ENCODE data around the gene CARMIL1. TPM values are rescaled to one million over a fixed set of nuclear protein-coding genes. Genes with fewer than 3 reads are reported as not detected.

The CARMIL1 gene
- total and polyA plus RNA-seq, 10 of the 15 experiments (the other 5 are each of a cell fraction or from before 2014, with no cell fraction given): 6.4 to 18.1 (median 10.3) TPM

GRCh38 chr6:25302151-25302550 is 23.0 kb downstream of the CARMIL1 start:
- TF ChIP-seq SIN3A (IDR thresholded peaks at IDR 0.05; ENCODE audit: low read depth, low read length) (no peak), ZNF274 (IDR thresholded peaks at IDR 0.05; ENCODE audit: insufficient read depth, insufficient read length) (no peak)
- Histone ChIP-seq H4K20me1 (ENCODE audit: control insufficient read depth, insufficient read depth) (no peaks in the 10 kb centered on the region), H3K4me1 (ENCODE audit: control insufficient read depth, insufficient read depth, low read length) (peaks cover 5% of the 10 kb centered on the region; the same call in 1 of the 2 replicates), H3K9me3 (replicated peaks; ENCODE audit: control insufficient read depth, insufficient read depth, low read length) (no peaks in the 10 kb centered on the region), H3K27ac (ENCODE audit: control insufficient read depth, insufficient read depth) (no peak overlapping the region), H3K79me2 (ENCODE audit: control insufficient read depth, insufficient read depth, low read length) (peaks cover under 1% of the 10 kb centered on the region; the same call in 1 of the 2 replicates), H2AFZ (ENCODE audit: control insufficient read depth, low read depth, low read length) (no peak overlapping the region), H3K9ac (ENCODE audit: control insufficient read depth, insufficient read depth, low read length) (no peak overlapping the region), H3K4me2 (ENCODE audit: control insufficient read depth, insufficient read depth) (no peak overlapping the region), H3K4me3 (no peak overlapping the region), H3K27me3 (replicated peaks in 1 of 2; ENCODE audit: control insufficient read depth in 2 of 2, insufficient read depth in 2 of 2, low read length in 1 of 2) (no peaks in the 10 kb centered on the region), H3K36me3 (ENCODE audit: control insufficient read depth in 2 of 2, insufficient read depth in 2 of 2, low read length in 1 of 2) (no peaks in the 10 kb centered on the region)
- BruUV-seq (replicated peaks): no TSS peak
- RAD21 ChIA-PET (ENCODE audit: unreplicated experiment): interaction anchor here (0.8 kb wide), 1 partner anchor 16 kb away, joined by 4 read pairs; no protein-coding TSS in a partner anchor
- 0% methylated on average over 1 of the region's 1 CpG for WGBS (ENCODE audit: insufficient coverage, insufficient replicate concordance, low lambda C conversion rate, missing lambda C conversion rate)
- ATAC-seq (no peak), DNase-seq (ENCODE audit: low read depth, low spot score) (no peak), FAIRE-seq (no peak)
- POLR2A ChIA-PET: no interaction called here
- intact Hi-C loops (cut with micrococcal nuclease; ENCODE audit: unreplicated experiment) (no loop called here), in situ Hi-C loops (cut with MboI) (no loop called here)
- SMC1A ChIA-PET (ENCODE audit: uncharacterized antibody, unreplicated experiment): interaction anchor here (0.6 to 2.5 kb wide), 6 partner anchors 20 to 188 kb away, joined by 3 to 7 read pairs (median 4); no protein-coding TSS in a partner anchor
- CTCF ChIA-PET: interaction anchor here (1.0 to 1.8 kb wide), 4 partner anchors 17 to 188 kb away, joined by 3 to 7 read pairs (median 5); no protein-coding TSS in a partner anchor

DNA sequence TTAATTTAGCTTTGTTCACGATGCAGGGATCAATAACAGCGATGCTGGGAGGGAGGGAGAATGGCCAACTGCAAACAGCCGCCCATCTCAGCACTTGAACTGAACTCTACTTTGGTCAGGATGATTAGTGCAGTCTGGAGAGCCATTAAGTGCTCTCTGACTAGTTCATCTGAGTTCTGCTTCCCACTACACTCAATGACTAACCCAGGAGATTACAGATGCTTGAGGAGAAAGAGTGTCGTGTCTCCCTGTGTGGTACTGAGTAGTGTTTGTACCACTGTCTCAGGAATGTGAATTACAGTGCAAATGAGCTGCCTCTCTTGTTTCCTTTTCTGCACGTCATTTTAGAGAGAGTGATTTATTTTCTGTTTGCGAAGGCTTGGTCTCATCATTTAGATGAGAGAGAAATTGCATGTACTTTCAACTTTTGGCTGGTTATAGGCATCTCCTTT is 23.5 kb downstream of the CARMIL1 start:
- no peak for TF ChIP-seq YBX1 (IDR thresholded peaks at IDR 0.05)
- TF ChIP-seq, protein P1, sequence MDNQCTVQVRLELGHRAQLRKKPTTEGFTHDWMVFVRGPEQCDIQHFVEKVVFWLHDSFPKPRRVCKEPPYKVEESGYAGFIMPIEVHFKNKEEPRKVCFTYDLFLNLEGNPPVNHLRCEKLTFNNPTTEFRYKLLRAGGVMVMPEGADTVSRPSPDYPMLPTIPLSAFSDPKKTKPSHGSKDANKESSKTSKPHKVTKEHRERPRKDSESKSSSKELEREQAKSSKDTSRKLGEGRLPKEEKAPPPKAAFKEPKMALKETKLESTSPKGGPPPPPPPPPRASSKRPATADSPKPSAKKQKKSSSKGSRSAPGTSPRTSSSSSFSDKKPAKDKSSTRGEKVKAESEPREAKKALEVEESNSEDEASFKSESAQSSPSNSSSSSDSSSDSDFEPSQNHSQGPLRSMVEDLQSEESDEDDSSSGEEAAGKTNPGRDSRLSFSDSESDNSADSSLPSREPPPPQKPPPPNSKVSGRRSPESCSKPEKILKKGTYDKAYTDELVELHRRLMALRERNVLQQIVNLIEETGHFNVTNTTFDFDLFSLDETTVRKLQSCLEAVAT (IDR thresholded peaks at IDR 0.05): no peak
- 30% methylated on average over 6 of the region's 6 CpGs for WGBS (ENCODE audit: insufficient coverage, insufficient replicate concordance, low lambda C conversion rate, missing lambda C conversion rate)
- intact Hi-C loops (cut with micrococcal nuclease; ENCODE audit: unreplicated experiment): no loop called here
- peaks cover 5% of the 10 kb centered on the region; the same call in 1 of the 2 replicates for H3K4me1 ChIP-seq (ENCODE audit: control insufficient read depth, insufficient read depth, low read length)
- H3K9me3 ChIP-seq (replicated peaks; ENCODE audit: control insufficient read depth, insufficient read depth, low read length): no peaks in the 10 kb centered on the region
- SMC1A ChIA-PET (ENCODE audit: uncharacterized antibody, unreplicated experiment): interaction anchor here (0.7 to 2.5 kb wide), 7 partner anchors 20 to 187 kb away, joined by 3 to 7 read pairs (median 3); no protein-coding TSS in a partner anchor
- H3K4me2 ChIP-seq (ENCODE audit: control insufficient read depth, insufficient read depth): no peak overlapping the region
- H3K9ac ChIP-seq (ENCODE audit: control insufficient read depth, insufficient read depth, low read length): no peak overlapping the region
- RAD21 ChIA-PET (ENCODE audit: unreplicated experiment): no interaction called here
- H3K36me3 ChIP-seq (ENCODE audit: control insufficient read depth in 2 of 2, insufficient read depth in 2 of 2, low read length in 1 of 2): no peaks in the 10 kb centered on the region
- no peak overlapping the region for H3K4me3 ChIP-seq
- in situ Hi-C loops (cut with MboI): no loop called here
- DNase-seq (ENCODE audit: low read depth, low spot score): no peak
- H2AFZ ChIP-seq (ENCODE audit: control insufficient read depth, low read depth, low read length): no peak overlapping the region
- no peak overlapping the region for H3K27ac ChIP-seq (ENCODE audit: control insufficient read depth, insufficient read depth)
- CTCF ChIA-PET: interaction anchor here (1.0 to 1.8 kb wide), 2 partner anchors 24 to 37 kb away, joined by 5 to 7 read pairs; no protein-coding TSS in a partner anchor
- POLR2A ChIA-PET: no interaction called here
- no TSS peak for BruUV-seq (replicated peaks)
- H3K27me3 ChIP-seq (replicated peaks in 1 of 2; ENCODE audit: control insufficient read depth in 2 of 2, insufficient read depth in 2 of 2, low read length in 1 of 2): no peaks in the 10 kb centered on the region
- no peak for FAIRE-seq
- peaks cover 1% of the 10 kb centered on the region; the same call in 1 of the 2 replicates for H3K79me2 ChIP-seq (ENCODE audit: control insufficient read depth, insufficient read depth, low read length)
- no peak for ATAC-seq
- H4K20me1 ChIP-seq (ENCODE audit: control insufficient read depth, insufficient read depth): no peaks in the 10 kb centered on the region
